Spinal cord (tissue), 10 donors: ENCODE measurements around the gene KCNJ15. TPM values are rescaled to one million over a fixed set of nuclear protein-coding genes. Genes with fewer than 3 reads are reported as not detected.

Experiments used
- DNase-seq, 6 donors: peaks; one replicate each; pipeline versions ENCODE4 v3.0.0 to v3.0.0-alpha.2; 2013 to 2015; ENCODE audit warnings: low spot score in 6 of 6, low read depth in 4 of 6
- H3K27ac ChIP-seq: one replicate; pipeline ENCODE4 v1.5.1; 2013; ENCODE audit warnings: low read depth, low read length, control low read depth
- H3K27me3 ChIP-seq: one replicate; pipeline ENCODE4 v1.6.1; 2013; ENCODE audit warnings: low read length; ENCODE audit not compliant: control insufficient read depth, insufficient read depth
- H3K36me3 ChIP-seq: one replicate; pipeline ENCODE4 v1.6.1; 2013; ENCODE audit warnings: low read length; ENCODE audit not compliant: control insufficient read depth, insufficient read depth
- H3K4me1 ChIP-seq: one replicate; pipeline ENCODE4 v1.6.1; 2013; ENCODE audit warnings: low read length; ENCODE audit not compliant: control insufficient read depth, insufficient read depth
- H3K4me3 ChIP-seq: one replicate; pipeline ENCODE4 v1.5.1; 2013; ENCODE audit warnings: low read depth, low read length, control low read depth
- H3K9me3 ChIP-seq: one replicate; pipeline ENCODE4 v1.6.1; 2013; ENCODE audit warnings: low read length; ENCODE audit not compliant: control insufficient read depth, insufficient read depth
- WGBS: methylation state at CpG from one replicate; pipeline ENCODE4 v1.1.5; 2013; ENCODE audit warnings: missing lambda C conversion rate; ENCODE audit not compliant: insufficient coverage; 5-methylcytosine and 5-hydroxymethylcytosine counted together
- polyA plus RNA-seq, 2 donors: library from polyadenylated mRNA; unstranded; fragments of 120-200 nt; gene quantifications; one replicate each; pipeline ENCODE4 v1.2.1, GENCODE V29; 2013; ENCODE audit not compliant: insufficient read length in 2 of 2
- total RNA-seq, 2 donors: library from RNA; depleted of rRNA in 1 of 2; stranded (reverse); fragments of 120-200 nt in 1 of 2; fragments of >200 nt in 1 of 2; gene quantifications; one replicate each; pipeline versions ENCODE4 v1.2.3 to v1.2.4, GENCODE V29; 2013 to 2014
- donor health status: healthy.

KCNJ15 gene
- total and polyA plus RNA-seq, 4 donors: 0.11 to 1.9 (median 1.2) TPM

DNA sequence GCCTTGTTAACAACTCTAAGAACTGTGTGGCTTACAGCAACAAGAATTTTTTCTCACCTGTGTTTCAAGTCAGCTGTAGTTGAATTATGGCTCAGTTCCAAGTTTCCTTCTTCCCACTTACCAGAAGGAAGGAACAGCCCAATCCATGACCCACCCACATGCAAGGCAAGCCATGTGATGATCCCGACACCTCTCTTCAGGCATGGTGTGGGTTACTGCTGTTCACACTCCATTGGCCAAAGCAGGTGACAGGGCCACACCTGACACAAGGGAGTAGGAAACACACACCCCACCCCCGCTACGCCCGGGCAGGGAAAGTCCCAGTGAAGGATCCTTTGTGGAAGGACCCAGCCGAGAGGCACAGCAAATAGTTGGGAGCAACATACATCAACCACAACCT is 36.3 kb downstream of the KCNJ15 start:
- DNase-seq: no peak
- H3K4me3 ChIP-seq: no peak overlapping the region
- 93% methylated on average over 5 of the region's 5 CpGs for WGBS
- H3K4me1 ChIP-seq: peaks cover 11% of the 10 kb centered on the region
- no peaks in the 10 kb centered on the region for H3K9me3 ChIP-seq
- no peak overlapping the region for H3K27ac ChIP-seq
- no peaks in the 10 kb centered on the region for H3K36me3 ChIP-seq
- H3K27me3 ChIP-seq: no peaks in the 10 kb centered on the region

GRCh38 chr21:38293765-38294164 is 37.0 kb downstream of the KCNJ15 start:
- no peaks in the 10 kb centered on the region for H3K9me3 ChIP-seq
- DNase-seq: no peak
- 44% methylated on average over 3 of the region's 5 CpGs for WGBS
- H3K4me3 ChIP-seq: no peak overlapping the region
- H3K36me3 ChIP-seq: no peaks in the 10 kb centered on the region
- peaks cover 11% of the 10 kb centered on the region for H3K4me1 ChIP-seq
- no peaks in the 10 kb centered on the region for H3K27me3 ChIP-seq
- no peak overlapping the region for H3K27ac ChIP-seq

DNA sequence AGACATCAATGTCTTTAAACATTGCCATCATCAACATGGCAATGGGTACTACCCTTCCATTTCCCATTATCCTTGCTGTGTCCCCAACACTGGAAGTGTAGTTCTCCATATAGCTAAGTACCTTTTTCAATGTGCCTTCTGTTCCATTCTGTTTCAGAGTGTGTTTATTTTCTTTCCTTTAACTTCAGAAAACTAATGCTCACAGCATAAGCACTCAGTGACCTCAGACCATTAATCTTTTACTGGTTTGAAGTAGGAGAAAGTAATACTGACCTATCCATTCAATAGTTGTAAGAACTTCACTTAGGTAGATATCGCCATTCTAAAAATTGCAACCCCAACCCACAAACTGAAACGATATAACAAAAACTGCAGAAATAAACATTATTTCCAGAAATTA is 37.8 kb downstream of the KCNJ15 start:
- H3K4me3 ChIP-seq: no peak overlapping the region
- H3K27ac ChIP-seq: no peak overlapping the region
- DNase-seq: no peak
- H3K9me3 ChIP-seq: no peaks in the 10 kb centered on the region
- no peaks in the 10 kb centered on the region for H3K27me3 ChIP-seq
- WGBS: no CpG with 5 or more reads among the region's 2 CpGs
- H3K36me3 ChIP-seq: no peaks in the 10 kb centered on the region
- H3K4me1 ChIP-seq: peaks cover 11% of the 10 kb centered on the region

DNA sequence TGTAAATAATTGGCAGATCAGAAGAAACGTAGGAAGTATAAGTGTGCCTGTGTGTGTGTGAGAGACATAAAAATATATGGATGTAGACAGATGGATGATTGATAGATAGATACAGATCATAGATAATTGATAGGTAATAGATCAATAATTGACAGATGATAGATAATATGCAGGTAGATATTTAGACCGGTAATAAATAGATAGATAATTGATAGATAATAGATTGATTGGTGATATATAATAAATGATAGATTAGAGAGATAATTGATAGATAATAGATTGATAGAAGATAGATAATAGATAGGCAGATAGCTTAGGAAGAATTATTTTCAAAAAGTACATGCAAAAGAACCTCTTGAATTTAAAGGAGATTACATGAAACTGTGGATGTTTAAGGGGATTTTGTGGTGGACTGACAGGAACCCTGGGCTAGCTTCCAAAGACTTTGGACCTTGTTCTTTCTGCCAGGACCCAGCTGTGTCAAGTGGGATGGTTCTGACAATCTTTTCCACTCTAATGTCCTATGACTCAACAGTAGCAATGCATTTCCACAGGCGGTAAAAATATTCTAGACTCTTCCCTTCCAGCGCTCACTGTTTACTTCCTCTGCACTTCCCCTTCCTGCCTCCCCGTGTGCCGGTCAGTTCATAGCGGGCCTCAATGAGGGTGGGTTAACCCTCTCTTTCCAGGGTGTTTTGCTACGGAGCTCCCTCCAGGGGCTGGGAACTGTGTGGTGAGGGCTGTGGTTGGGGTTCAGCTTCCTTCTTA is 39.4 kb downstream of the KCNJ15 start:
- Histone ChIP-seq H3K4me1 (peaks cover 11% of the 10 kb centered on the region), H3K9me3 (no peaks in the 10 kb centered on the region), H3K27ac (no peak overlapping the region), H3K4me3 (no peak overlapping the region), H3K27me3 (no peaks in the 10 kb centered on the region), H3K36me3 (no peaks in the 10 kb centered on the region)
- WGBS: 50% methylated on average over 2 of the region's 8 CpGs
- DNase-seq: peak in 1 of 6 donors; percentile 28

- Histone ChIP-seq H3K27me3 (no peaks in the 10 kb centered on the region), H3K4me3 (no peak overlapping the region), H3K27ac (peak overlapping the region; percentile 18), H3K4me1 (peaks cover 11% of the 10 kb centered on the region), H3K9me3 (no peaks in the 10 kb centered on the region), H3K36me3 (no peaks in the 10 kb centered on the region)
- DNase-seq: peak; percentile 29 to 83 (median 46)
- 20% methylated on average over 2 of the region's 3 CpGs for WGBS
Measured at GRCh38 chr21:38297194-38297631, 40.4 kb downstream of the KCNJ15 start.

GRCh38 chr21:38297871-38298270 is 41.1 kb downstream of the KCNJ15 start:
- no peaks in the 10 kb centered on the region for H3K9me3 ChIP-seq
- H3K27me3 ChIP-seq: no peaks in the 10 kb centered on the region
- no peak overlapping the region for H3K4me3 ChIP-seq
- H3K27ac ChIP-seq: peak overlapping the region; percentile 18
- no CpG with 5 or more reads among the region's 3 CpGs for WGBS
- H3K4me1 ChIP-seq: peaks cover 11% of the 10 kb centered on the region
- DNase-seq: peak in 1 of 6 donors; percentile 35
- H3K36me3 ChIP-seq: no peaks in the 10 kb centered on the region

- WGBS: 73% methylated on average over 3 of the region's 3 CpGs
- Histone ChIP-seq H3K9me3 (no peaks in the 10 kb centered on the region), H3K27me3 (no peaks in the 10 kb centered on the region), H3K27ac (no peak overlapping the region), H3K4me1 (peaks cover 11% of the 10 kb centered on the region), H3K4me3 (no peak overlapping the region), H3K36me3 (no peaks in the 10 kb centered on the region)
- DNase-seq: no peak
Measured at GRCh38 chr21:38298832-38299231, 42.0 kb downstream of the KCNJ15 start.

GRCh38 chr21:38299671-38300070 is 42.9 kb downstream of the KCNJ15 start:
- WGBS: 93% methylated on average over 5 of the region's 8 CpGs
- Histone ChIP-seq H3K9me3 (no peaks in the 10 kb centered on the region), H3K4me3 (no peak overlapping the region), H3K27me3 (no peaks in the 10 kb centered on the region), H3K36me3 (no peaks in the 10 kb centered on the region), H3K4me1 (peaks cover 11% of the 10 kb centered on the region), H3K27ac (no peak overlapping the region)
- DNase-seq: no peak

DNA sequence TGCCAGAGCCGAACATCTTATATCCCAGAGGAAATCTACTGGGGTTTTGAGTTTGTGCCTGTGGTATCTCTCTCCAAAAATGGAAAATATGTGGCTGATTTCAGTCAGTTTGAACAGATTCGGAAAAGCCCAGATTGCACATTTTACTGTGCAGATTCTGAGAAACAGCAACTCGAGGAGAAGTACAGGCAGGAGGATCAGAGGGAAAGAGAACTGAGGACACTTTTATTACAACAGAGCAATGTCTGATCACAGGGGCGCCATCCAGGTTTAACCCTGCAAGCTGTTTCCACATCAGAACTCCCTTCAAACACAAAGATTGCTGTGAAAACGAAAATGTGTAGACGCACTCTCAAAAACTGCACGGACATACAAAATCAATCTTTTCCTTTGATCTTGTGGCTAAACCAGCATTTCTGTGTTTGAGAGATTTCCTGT is 43.4 kb downstream of the KCNJ15 start:
- Histone ChIP-seq H3K4me3 (no peak overlapping the region), H3K27ac (no peak overlapping the region), H3K9me3 (no peaks in the 10 kb centered on the region), H3K4me1 (peaks cover 11% of the 10 kb centered on the region), H3K36me3 (no peaks in the 10 kb centered on the region), H3K27me3 (no peaks in the 10 kb centered on the region)
- WGBS: 74% methylated on average over 5 of the region's 7 CpGs
- no peak for DNase-seq
